ENCODE results near the gene PSMD3.

Gene PSMD3

DNA sequence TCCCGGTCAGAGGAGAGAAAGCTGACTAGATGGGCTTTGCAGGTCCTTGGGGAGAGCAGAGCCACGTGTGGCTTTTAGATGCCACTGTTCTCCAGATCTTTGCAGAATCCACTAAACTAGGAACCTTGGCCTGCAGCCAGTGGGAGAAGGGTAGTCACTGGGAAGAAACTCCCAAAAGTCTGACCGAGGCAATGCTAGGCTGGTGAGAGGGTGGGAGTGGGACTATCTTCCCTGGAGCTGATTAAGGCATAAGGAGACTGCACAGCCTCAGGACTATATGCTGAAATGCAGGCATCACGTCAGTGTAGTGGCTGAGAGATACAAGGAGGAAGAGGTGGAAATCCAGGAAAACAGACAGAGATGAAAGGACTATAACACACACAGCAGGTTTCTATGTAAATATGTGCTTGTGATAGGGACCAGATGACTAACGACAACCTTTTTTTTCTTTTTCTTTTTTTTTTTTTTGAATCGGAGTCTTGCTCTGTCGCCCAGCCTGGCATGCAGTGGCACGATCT is 20.0 kb upstream of the PSMD3 start:
- DNase-seq (ENCODE audit: low spot score), result no peak

DNA sequence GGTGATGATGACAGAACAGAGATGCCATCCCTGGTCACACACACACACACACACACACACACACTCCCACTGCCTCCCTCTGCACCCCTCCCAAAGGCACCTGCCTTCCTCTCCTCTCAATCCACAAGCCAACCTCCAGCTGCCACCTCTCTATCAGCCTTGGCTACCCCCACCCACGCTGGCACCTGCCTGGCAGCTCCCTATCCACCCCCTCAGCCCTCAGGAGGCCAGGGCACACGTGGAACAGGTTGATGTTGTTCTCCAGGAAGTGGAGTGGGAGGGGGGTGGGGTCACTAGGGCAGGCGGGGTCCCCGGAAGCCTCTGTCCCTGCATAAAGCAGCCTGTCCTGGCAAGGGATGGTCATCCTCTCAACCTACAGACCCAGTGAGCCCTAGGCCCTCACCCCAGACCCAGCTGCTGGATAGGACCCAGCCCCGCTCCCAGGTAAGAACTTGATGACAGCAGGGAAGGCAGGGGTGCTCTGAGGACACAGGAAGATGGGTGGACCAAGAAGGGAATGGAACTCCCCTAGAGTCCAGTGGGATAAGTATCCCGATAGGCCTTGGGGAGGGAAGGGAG is 17.9 kb upstream of the PSMD3 start, which contains the start of gene GSDMA:
GSDMA (plus strand) TSS at position 363 of the 579 bp plus-strand sequence. CDS start 2,684 bp downstream, outside the sequence.
- no peak for DNase-seq (ENCODE audit: low spot score)

DNA sequence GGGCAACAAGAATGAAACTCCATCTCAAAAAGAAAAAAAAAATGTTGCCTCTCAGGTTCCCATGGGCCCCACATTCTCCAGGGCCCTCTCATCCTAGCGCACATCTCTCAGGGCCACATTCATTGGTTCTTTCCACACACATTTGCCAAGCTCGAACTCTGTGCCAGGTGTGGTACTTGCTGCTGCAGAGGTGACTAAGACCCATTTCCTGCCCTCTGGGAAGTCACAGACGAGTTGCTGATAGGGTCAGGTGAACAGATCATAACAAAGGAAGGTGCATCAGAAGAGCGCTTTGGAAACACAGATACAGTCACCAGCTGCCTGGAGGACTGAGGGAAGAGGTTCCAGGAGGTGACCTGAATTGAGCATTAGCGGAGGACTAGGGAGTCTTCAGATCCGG is 16.8 kb upstream of the PSMD3 start:
- no peak for DNase-seq (ENCODE audit: low spot score)

DNA sequence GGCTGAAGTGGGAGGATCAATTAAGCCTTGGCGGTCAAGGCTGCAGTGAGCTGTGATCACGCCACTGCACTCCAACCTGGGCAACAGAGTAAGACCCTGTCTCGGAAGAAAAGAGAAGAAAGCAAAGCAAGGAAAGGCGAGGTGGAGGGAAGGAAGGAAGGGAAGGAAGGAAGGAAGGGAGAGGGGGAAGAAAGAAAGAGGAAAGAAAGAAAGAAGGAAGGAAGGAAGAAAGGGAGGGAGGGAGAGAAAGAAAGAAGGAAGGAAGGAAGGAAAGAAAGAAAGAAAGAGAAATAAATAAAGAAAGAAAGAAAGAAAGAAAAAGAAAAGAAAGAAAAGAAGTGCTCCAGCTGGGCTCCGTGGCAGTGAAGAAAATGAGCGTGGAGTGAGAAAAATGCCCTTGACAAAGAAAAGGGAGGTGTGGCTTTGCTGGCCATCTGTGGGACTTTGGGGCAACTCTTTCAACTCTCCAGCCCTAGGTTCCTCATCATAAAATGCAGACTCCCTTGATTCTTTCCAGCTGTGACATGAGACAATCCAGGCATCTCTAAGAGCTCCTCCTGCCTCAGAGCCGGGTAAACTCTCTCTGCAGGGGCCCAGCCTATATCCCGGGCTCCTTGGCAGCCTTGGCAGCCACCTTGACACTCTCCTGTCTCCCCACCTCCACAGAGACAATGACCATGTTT is 15.4 kb upstream of the PSMD3 start:
- no peak for DNase-seq (ENCODE audit: low spot score)

DNA sequence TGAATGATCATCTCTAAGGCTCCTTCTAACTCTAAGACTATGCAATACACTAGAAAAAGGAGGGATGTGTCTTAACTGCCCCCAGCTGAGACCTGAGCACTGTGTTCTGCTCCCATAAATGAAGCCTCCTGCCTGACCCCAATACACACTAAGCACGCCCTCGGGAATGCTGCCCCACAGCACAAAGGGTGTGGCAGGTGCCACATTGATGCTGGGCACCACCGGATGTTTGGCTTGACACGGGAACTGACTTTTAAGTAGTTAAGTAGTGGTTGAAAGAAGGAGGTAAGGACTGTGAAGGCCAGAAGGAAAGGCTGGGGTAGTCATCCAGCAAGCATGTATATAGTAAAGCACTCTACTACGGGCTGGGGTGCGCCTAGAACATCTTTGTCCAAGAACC is 13.8 kb upstream of the PSMD3 start:
- DNase-seq (ENCODE audit: low spot score), result no peak

DNA sequence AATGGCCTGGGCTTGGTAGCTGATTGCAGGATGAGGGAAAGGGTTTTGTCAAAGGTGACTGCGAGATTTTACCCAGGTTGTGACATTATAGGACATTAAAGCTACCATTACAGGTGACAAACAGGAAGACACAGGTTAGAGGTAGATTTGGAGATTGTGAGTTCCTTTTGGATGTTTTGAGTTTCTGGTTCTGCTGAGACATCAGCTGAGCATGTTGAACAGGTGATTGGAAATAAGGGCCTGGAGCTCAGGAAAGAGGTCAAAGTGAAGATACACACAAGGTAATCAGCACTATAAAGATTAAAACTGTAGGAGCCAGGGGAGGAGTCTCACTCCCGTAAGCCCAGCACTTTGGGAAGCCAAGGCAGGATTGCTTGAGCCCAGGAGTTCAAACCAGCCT is 11.8 kb upstream of the PSMD3 start:
- DNase-seq (ENCODE audit: low spot score), result no peak

DNA sequence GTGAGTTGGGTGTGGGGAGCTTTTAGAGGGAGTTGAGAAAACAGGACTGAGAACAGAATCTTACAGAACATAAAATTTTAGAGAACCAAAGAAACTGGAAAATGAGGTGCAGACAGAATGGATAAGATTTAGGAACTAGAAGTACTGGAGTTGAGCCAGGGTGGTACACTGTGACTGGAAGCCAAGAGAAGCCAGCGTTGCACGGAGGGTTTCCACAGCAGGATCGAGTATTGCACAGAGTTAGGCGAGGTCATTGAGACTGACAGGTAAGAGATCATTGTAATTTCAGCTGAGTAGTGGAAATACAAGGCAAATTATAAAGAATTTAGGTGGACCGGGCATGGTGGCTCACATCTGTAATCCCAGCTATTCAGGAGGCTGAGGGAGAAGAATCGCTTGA is 11.2 kb upstream of the PSMD3 start:
- DNase-seq (ENCODE audit: low spot score), result no peak

DNA sequence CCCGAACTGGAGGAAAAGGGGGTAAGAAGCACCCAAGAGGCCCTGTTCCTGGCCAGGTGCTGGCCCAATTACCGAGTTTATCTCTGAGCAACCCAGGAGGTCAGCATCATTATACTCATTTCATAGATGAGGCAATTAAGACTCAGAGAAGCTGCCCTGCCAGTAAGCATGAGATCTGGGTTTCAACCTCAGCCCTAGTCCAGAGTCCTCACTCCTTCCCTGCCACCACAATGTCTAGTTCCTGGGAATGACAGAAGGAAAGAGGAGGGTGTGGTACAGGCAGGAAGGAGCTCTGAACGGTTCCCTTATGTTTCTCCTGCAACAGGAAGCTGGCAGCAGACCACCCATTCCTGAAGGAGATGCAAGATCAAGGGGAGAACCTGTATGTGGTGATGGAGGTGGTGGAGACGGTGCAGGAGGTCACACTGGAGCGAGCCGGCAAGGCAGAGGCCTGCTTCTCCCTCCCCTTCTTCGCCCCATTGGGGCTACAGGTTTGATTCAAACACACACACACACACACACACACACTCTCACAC is 10.4 kb upstream of the PSMD3 start:
- no peak for DNase-seq (ENCODE audit: low spot score)

DNA sequence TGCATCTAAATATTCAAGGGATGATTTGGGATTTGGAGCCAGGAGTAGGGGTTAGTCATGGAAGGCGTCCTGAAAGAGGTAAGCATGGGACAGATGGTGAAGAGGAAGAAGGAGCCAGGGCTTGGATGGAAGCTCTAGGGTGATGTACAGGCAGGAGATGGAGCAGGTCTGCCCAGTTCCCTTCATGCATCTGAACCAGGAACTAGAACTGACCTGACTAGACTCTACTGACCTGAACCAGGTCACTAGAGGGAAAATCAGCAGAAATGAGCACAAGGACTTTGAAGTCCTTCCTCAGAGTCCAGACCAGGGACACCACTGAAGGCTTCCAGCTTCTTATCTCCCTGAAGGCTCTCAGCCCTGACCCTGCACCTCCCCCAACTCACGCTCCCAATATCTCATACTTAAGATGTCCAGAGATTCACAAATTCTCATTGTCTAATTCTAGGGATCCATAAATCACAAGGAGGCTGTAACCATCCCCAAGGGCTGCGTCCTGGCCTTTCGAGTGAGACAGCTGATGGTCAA is 9.5 kb upstream of the PSMD3 start:
- DNase-seq (ENCODE audit: low spot score), result no peak

DNA sequence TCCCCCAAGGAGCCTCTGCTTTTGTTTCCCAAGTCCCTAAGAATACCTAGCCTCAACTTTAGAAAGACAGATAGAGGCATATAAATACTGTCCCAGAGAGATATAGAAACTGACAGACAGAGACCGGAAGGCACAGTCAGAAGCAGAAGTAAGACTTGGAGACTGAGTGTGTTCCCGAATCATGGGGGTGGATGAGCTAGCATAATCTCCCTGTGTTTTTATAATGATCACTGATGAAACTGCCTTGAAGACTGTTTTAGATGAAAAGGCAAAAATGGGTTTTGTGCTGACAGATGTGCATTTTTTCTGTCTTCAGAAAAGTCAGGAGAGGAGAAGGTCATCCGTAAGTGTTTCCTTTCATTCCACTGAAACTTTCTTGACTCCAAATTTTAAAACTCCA is 8.3 kb upstream of the PSMD3 start:
- no peak for DNase-seq (ENCODE audit: low spot score)

DNA sequence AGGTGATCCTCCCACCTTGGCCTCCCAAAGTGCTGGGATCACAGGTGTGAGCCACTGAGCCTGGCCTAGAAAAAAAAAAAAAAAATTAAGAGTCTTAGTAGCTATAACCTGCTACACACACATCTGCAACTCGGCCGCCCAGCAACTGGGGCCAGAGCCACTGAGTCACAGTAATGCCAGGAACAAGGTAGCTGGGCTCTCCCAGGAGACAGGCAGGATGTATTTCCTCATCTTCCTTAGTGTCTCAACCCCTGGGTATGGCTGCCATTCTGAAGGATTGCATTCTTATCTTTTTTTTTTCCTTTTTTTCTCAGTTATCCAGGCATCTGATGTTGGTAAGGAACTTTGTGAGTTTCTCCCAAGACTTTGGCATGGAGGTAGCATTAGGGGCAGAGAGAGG is 7.1 kb upstream of the PSMD3 start:
- DNase-seq (ENCODE audit: low spot score), result no peak

DNA sequence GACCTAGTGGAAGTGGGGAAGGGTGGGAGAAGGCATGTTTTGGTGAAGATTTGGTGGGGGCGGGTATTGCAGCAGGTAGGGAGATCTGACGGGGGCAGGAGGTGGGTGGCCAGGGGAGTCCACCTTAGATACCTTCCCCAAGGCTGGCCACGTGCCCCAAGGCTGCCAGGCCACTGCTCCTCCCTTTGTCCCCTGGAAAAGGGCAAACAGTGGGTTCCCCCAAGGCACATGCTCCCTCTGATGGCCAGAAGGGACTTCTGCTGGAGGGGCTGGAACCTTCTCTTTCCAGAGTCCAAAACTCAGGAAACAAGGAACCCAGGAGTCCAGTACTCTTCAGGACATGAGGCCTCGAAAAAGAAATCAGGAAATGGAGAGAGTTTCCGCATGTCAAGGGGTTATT is 6.2 kb upstream of the PSMD3 start:
- no peak for DNase-seq (ENCODE audit: low spot score)

DNA sequence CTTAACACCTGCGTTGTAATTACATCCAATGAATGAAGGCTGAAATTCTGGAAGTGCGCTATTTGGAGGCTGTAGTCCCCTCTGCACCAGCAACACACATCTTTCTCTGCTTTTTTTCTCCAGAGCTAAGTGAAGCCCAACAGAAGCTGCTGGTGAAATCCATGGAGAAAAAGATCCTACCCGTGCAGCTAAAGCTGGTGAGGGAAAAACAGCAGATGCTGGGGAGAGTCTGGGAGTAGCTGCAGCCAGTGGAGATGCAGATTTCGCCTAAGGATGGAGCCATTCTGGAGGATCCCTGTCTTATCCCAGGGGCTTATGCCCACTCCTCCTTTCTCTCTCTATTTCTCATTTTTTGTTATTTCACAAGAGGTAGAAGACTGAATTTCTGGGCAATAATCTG is 4.8 kb upstream of the PSMD3 start:
- no peak for DNase-seq (ENCODE audit: low spot score)

DNA sequence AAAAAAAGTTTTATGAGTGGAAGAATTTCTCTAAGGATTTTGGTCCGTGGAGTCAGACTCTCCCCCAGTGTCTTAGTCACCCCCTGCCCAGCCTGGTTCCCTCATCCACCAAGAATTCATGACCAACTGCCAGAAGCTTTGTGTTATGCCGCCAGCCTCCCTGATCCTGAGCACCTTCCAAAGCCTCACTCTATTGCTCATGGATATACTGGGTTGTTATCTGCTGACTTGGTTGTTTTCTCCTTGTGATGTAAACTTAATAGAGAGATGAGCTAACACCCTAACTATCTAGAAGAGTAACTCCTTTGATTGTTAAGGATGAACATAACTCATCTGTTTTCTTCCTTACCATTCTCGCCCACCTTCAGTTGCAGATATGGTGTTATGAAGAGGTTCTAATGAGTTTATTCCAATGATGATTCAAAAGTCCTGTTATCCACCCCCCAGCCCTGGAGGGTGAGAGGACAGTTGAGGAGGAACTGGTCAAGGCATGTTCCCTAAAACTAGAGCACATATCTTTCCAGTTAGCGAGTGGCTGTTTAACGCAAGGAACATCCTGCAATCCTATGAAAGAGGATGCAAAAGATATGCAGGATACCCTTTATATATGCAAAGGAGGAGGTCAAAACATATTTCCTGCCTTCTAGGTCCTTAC is 1.5 kb upstream of the PSMD3 start:
- no peak for DNase-seq (ENCODE audit: low spot score)

DNA sequence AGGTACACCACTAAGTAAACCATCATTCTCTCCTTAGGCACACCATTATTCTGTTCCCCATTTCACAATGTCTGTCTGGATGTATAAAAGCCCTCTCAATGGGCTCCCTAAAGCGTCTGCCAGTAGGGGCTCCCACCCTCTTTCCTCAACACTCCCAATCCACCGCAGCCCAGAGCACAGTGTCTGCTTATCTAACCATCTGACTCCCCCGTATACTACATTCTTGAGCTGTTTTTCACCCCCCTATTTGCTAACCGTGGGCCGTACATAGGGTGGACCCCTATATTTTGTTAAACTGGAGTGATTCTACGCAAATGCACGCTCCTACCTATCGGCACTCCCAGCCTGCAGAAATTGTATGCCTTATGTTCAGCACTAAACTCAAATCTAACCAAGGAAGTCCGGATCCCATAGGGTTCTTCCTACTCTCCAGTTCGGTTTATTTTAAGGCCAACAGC is 685 bp upstream of the PSMD3 start:
- DNase-seq (ENCODE audit: low spot score), result no peak

DNA sequence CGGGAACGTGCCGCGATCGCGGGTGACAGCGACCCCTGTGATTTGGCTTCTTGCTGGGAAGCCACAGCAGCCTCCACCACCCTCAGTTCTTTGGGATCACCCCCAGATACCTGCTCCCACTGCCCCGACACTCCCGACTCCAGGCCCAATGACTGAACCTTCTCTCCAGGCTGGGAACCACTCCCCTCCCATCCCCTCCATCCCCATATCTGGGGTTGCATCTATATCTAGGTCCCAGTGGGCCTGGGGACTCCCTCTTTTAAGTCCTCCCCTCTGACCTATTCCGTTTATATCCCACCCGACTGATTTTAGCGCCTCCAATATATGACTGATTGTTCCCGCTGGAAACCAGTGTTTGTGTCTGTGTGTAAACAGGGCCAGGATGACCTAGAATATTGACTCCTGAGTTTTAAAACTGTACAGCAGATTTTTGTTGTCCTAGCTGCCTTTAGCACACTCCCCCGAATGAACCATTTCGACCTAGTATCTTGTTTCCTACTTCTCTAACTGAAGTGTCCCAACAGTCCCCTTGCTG is 667 bp downstream of the PSMD3 start:
- no peak for DNase-seq (ENCODE audit: low spot score)

DNA sequence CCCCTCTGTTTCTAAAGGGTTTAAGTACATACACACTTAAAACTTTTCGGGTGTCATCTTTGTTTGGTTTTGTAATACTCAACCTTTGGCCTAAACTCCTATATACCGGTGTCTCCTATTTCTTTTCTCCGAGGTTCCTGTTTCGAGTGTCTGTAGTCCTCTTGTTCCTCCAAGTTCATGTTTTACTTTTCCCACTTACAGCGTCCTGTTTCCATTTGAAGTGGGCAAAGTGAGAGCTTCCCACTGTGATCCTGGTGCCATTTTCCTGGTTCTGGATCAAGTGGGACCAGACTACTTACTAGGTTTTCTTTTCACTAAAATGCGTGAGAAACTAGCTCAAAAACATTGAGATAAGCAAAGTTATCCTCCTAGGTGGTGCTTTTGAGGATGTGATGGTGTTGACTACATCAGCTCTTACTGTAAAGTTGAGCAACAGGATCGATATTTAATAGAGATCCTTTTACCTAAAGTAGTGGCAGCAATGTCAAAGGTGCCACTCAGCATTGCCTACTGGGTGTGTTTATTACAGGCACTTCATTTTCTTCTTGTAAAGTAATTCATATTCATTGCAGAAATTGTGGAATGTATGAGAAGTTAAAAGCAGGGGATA is 1.3 kb downstream of the PSMD3 start:
- no peak for DNase-seq (ENCODE audit: low spot score)

DNA sequence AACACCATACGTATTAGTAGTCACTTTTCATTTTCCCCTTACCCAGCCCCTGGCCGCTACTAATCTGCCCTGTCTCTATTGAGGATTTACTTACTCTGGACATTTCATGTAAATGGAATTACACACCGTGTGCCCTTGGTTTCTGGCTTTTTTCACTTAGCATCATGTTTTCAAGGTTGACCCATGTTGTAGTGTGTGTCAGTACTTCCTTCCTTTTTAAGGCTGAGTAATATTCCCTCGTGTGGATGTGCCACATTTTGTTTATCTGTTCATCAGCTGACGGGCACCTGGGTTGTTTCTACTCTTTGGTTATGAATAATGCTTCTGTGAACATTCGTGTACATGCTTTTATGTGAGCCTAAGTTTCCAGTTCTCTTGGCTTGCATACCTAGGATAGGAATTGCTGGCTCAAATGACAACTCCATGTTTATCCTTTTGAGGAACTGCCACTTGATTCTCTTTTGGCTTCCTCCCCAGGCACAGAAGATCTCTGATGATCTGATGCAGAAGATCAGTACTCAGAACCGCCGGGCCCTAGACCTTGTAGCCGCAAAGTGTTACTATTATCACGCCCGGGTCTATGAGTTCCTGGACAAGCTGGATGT is 7.7 kb downstream of the PSMD3 start:
- no peak for DNase-seq (ENCODE audit: low spot score)

DNA sequence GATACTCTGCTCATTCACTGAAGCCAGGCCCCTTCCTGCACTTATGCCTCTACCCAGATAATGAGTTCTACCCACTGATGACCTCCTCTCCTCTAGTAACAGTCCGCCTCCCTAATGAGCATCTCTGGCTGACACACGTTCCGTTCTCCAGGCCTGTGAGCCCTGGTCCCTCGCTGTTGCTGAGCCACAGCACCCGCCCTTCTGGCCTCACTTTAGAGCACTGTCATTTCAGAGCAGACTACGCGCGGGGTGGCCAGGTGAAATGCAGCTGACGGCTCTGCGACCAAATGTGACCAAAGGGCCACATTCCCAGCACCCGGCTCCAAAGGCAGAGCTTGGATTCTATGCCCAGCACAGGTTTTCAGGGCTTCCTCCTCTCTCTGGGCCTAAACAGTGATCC is 13.8 kb downstream of the PSMD3 start:
- DNase-seq (ENCODE audit: low spot score), result no peak

DNA sequence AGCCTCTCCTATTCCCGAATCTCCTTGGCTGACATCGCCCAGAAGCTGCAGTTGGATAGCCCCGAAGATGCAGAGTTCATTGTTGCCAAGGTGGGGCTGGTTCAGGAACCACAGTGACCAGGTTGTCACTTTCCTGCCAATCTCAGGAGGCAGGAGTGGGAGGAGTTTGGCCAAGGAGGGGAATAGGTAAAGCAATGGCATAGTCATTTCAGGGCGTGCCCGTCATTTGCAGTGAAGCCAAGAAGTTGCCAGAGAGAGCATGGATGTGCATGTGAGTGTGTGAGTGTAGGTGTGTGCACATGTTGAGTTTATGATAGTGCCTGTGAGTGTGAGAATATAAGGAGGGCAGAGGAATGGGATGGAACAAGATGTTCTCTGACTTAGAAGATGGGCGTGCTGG is 14.8 kb downstream of the PSMD3 start:
- no peak for DNase-seq (ENCODE audit: low spot score)

DNA sequence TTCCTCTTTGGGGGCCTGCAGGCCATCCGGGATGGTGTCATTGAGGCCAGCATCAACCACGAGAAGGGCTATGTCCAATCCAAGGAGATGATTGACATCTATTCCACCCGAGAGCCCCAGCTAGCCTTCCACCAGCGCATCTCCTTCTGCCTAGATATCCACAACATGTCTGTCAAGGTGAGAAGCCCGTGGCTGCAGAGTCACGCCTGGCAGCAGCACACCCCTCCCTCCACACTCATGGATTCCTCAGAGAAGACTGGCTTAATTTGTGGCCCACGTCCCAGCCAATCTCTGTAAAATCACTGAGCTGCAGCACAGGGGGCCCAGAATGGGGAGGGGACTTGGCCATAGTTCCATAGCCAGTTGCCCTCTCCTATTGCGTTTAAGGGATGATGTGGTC is 15.6 kb downstream of the PSMD3 start:
- no peak for DNase-seq (ENCODE audit: low spot score)

DNA sequence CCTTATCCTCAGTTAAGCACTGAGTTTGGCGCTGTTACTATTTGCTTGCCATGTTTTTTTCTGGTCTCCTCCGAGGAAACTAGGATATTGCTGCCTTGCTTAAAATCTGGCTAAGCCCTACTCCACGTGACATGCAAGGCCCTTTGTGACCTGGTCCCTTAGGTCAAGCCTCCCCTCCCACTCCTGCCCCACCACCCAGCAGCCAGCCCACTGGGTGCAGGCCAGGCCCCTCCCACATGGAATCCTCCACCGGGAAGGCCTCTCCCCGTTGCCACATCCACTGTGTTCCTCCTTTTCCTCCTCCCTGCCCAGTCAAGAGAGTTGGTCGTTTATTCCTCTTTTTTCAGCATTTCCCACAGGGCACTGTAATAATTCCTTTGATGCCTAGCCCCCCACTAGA is 16.2 kb downstream of the PSMD3 start:
- no peak for DNase-seq (ENCODE audit: low spot score)

Data from HuH-7.5 (cell line).